ENCODE data around the gene DNAAF8. TPM values are rescaled to one million over a fixed set of nuclear protein-coding genes. Genes with fewer than 3 reads are reported as not detected.
"Not testable (repeated sequence)": the region's sequence is repeated elsewhere in the genome, so short reads cannot be mapped to it uniquely, and the experiment has no call there.

DNAAF8 gene
- total RNA-seq, 4 donors from 2014 or later = 0.44 to 1.2 (median 0.91) TPM

- DNase-seq (no peak), ATAC-seq (no peak)
- no peaks in the 10 kb centered on the region for H3K36me3 ChIP-seq
- intact Hi-C loops (cut with DNase I; ENCODE audit: low total_unique reads) (no loop called here), in situ Hi-C loops (cut with MboI; ENCODE audit: low sequenced_read_pairs in 4 of 4) (no loop called here)
- no peak overlapping the region for H3K4me3 ChIP-seq
- no peaks in the 10 kb centered on the region for H3K27me3 ChIP-seq
- H3K9me3 ChIP-seq = no peaks in the 10 kb centered on the region
- no peaks in the 10 kb centered on the region for H3K4me1 ChIP-seq
- TF ChIP-seq CTCF (IDR thresholded peaks at IDR 0.05 in 4 of 5, conservative IDR thresholded peaks at IDR 0.05 in 1 of 5) = no peak
- no peak for TF ChIP-seq POLR2A (IDR thresholded peaks at IDR 0.05)
- no peak overlapping the region for H3K27ac ChIP-seq
Observed at GRCh38 chr16:4780235-4780634, 45.9 kb downstream of the DNAAF8 start.

- Histone ChIP-seq H3K4me1 (no peaks in the 10 kb centered on the region), H3K36me3 (no peaks in the 10 kb centered on the region), H3K27ac (no peak overlapping the region), H3K27me3 (no peaks in the 10 kb centered on the region), H3K9me3 (no peaks in the 10 kb centered on the region), H3K4me3 (no peak overlapping the region)
- intact Hi-C loops (cut with DNase I; ENCODE audit: low total_unique reads) (no loop called here), in situ Hi-C loops (cut with MboI; ENCODE audit: low sequenced_read_pairs in 4 of 4) (no loop called here)
- DNase-seq (no peak), ATAC-seq (no peak)
- TF ChIP-seq CTCF (IDR thresholded peaks at IDR 0.05 in 4 of 5, conservative IDR thresholded peaks at IDR 0.05 in 1 of 5) (no peak), POLR2A (IDR thresholded peaks at IDR 0.05) (no peak)
Observed at GRCh38 chr16:4783251-4783950, 49.1 kb downstream of the DNAAF8 start.

GRCh38 chr16:4783951-4784336 lies 49.6 kb downstream of the DNAAF8 start:
- H3K4me3 ChIP-seq = no peak overlapping the region
- no peaks in the 10 kb centered on the region for H3K27me3 ChIP-seq
- H3K36me3 ChIP-seq = no peaks in the 10 kb centered on the region
- H3K27ac ChIP-seq = no peak overlapping the region
- DNase-seq (no peak), ATAC-seq (no peak)
- in situ Hi-C loops (cut with MboI; ENCODE audit: low sequenced_read_pairs in 4 of 4) (no loop called here), intact Hi-C loops (cut with DNase I; ENCODE audit: low total_unique reads) (no loop called here)
- TF ChIP-seq CTCF (IDR thresholded peaks at IDR 0.05 in 4 of 5, conservative IDR thresholded peaks at IDR 0.05 in 1 of 5) (no peak), POLR2A (IDR thresholded peaks at IDR 0.05) (no peak)
- no peaks in the 10 kb centered on the region for H3K4me1 ChIP-seq
- H3K9me3 ChIP-seq = no peaks in the 10 kb centered on the region

- H3K27ac ChIP-seq; H3K9me3 ChIP-seq; H3K4me1 ChIP-seq; DNase-seq; intact Hi-C loops (cut with DNase I; ENCODE audit: low total_unique reads); H3K27me3 ChIP-seq; ATAC-seq; H3K36me3 ChIP-seq; H3K4me3 ChIP-seq; in situ Hi-C loops (cut with MboI; ENCODE audit: low sequenced_read_pairs in 4 of 4): not testable (repeated sequence)
Observed at GRCh38 chr16:4784444-4784987, 50.2 kb downstream of the DNAAF8 start.

GRCh38 chr16:4785758-4786433 lies 51.6 kb downstream of the DNAAF8 start:
- no peaks in the 10 kb centered on the region for H3K9me3 ChIP-seq
- no peak for DNase-seq
- H3K27me3 ChIP-seq = no peaks in the 10 kb centered on the region
- H3K4me3 ChIP-seq = no peak overlapping the region
- no peaks in the 10 kb centered on the region for H3K4me1 ChIP-seq
- no peak for ATAC-seq
- H3K27ac ChIP-seq = no peak overlapping the region
- H3K36me3 ChIP-seq = no peaks in the 10 kb centered on the region
- in situ Hi-C loops (cut with MboI; ENCODE audit: low sequenced_read_pairs in 4 of 4) = no loop called here
- intact Hi-C loops (cut with DNase I; ENCODE audit: low total_unique reads) = no loop called here
- no peak for TF ChIP-seq POLR2A (IDR thresholded peaks at IDR 0.05)
- no peak for TF ChIP-seq CTCF (IDR thresholded peaks at IDR 0.05 in 4 of 5, conservative IDR thresholded peaks at IDR 0.05 in 1 of 5)

Data from gastrocnemius medialis (tissue), 4 donors.